GM12873 (cell line): ENCODE measurements around the gene KRTAP3-1.
A peak's percentile ranks its signal among the peaks of the same experiment; 100 is the strongest.

ENCODE experiments used
- TF ChIP-seq, protein P1 (sequence below): IDR thresholded peaks from 2 replicates; pipeline ENCODE4 v1.5.1; 2012; ENCODE audit warnings: low read depth, mild to moderate bottlenecking, moderate library complexity, low read length, control low read depth; ENCODE audit not compliant: insufficient read depth; ENCODE audit errors: missing control alignments

The KRTAP3-1 gene

GRCh38 chr17:40978575-40979151 is 30.3 kb downstream of the KRTAP3-1 start:
- TF ChIP-seq, protein P1, sequence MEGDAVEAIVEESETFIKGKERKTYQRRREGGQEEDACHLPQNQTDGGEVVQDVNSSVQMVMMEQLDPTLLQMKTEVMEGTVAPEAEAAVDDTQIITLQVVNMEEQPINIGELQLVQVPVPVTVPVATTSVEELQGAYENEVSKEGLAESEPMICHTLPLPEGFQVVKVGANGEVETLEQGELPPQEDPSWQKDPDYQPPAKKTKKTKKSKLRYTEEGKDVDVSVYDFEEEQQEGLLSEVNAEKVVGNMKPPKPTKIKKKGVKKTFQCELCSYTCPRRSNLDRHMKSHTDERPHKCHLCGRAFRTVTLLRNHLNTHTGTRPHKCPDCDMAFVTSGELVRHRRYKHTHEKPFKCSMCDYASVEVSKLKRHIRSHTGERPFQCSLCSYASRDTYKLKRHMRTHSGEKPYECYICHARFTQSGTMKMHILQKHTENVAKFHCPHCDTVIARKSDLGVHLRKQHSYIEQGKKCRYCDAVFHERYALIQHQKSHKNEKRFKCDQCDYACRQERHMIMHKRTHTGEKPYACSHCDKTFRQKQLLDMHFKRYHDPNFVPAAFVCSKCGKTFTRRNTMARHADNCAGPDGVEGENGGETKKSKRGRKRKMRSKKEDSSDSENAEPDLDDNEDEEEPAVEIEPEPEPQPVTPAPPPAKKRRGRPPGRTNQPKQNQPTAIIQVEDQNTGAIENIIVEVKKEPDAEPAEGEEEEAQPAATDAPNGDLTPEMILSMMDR, result no peak

GRCh38 chr17:40975516-40975915 is 33.4 kb downstream of the KRTAP3-1 start:
- TF ChIP-seq, protein P1, result no peak

- TF ChIP-seq, protein P1, result no peak
Observed at GRCh38 chr17:40974366-40974765, 34.6 kb downstream of the KRTAP3-1 start.

DNA sequence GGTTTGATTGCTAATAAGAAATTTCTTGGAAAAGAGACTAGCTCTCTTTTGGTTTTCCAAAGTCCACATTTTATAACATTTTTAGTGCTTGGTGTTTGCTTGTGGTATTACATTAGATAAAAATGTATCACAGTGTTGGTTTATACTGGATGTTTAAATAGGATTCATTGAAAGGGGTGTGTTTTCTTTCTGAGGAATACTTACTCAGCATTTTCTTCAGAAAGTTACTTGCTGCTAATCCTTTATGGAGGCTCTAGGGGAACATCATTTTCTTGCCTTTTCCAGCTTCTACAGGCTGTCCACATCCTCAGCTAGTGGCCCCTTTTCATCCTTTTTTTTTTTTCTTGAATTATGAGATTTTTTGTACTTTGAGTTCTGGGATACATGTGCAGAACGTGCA is 41.3 kb downstream of the KRTAP3-1 start:
- TF ChIP-seq, protein P1, result no peak

- TF ChIP-seq, protein P1, result no peak
Observed at GRCh38 chr17:40966848-40967247, 42.1 kb downstream of the KRTAP3-1 start, which contains the start of gene KRT39. KRT39 (minus strand) TSS chr17:40966948; CDS start chr17:40966856, 92 bp downstream.

- TF ChIP-seq, protein P1, result peak; percentile 66
Observed at GRCh38 chr17:40963838-40964237, 45.1 kb downstream of the KRTAP3-1 start.

- TF ChIP-seq, protein P1, result no peak
Observed at GRCh38 chr17:40962059-40962561, 46.8 kb downstream of the KRTAP3-1 start.

DNA sequence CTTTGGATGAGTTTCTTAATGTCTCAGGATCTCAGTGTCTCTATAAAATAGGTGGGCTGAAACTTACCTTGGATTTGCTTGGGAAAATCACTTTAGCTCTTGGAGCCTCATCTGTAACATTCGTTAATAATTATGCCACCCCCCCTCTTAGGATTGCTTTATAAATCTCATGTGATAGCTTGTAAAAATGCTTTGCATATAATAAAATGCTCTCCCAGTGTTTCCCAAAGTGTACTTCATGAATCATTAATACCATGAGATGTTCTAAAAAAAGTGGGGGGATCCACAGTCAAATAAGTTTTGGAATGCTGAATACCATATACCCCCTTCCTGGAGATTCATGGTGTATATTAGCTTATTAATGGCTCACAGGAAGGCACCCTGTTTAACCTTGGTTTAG is 47.3 kb downstream of the KRTAP3-1 start:
- TF ChIP-seq, protein P1, result no peak
